ENCODE data around the gene ARL16. TPM values are rescaled to one million over a fixed set of nuclear protein-coding genes. Genes with fewer than 3 reads are reported as not detected.

ARL16 gene
- total and polyA plus RNA-seq, 4 donors: 7.9 to 24.3 (median 11.3) TPM

DNA sequence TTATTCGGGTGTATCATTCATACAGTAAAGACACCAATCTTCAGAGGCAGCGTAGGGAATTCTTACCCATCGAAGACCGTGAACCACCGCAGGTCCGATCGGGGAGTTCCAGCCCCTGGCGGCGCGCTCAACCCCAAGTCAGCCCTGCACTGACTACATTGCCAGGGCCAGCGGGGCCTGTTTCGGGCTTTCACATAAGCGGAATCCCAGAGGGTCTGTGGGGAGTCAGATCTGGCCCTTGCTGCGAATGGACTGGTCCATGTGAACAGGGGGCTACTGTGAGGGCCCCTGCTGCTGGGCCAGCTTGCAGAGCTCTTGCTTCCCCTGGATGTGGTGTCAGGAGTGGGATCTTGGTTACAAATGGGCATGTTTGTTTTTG lies 34.9 kb downstream of the ARL16 start:
- DNase-seq (ENCODE audit: low spot score): no peak
- Histone ChIP-seq H3K9me3 (ENCODE audit: control insufficient read depth in 4 of 4, low read length in 3 of 4) (peaks cover 0 to 5% (median 2%) of the 10 kb centered on the region in 4 donors), H3K4me3 (ENCODE audit: low read depth in 1 of 3, low read length in 3 of 3) (no peak overlapping the region), H3K4me1 (ENCODE audit: control insufficient read depth in 4 of 4, insufficient read depth in 4 of 4, low read length in 3 of 4) (no peaks in the 10 kb centered on the region), H3K27ac (ENCODE audit: low read depth in 1 of 2, low read length in 2 of 2) (no peak overlapping the region), H3K36me3 (ENCODE audit: control insufficient read depth in 4 of 4, insufficient read depth in 3 of 4, low read depth in 1 of 4, low read length in 3 of 4) (no peaks in the 10 kb centered on the region), H3K27me3 (ENCODE audit: control insufficient read depth in 4 of 4, insufficient read depth in 4 of 4, low read length in 3 of 4) (peaks cover 0 to 6% (median 3%) of the 10 kb centered on the region in 4 donors), H3K9ac (ENCODE audit: low read depth in 1 of 2, low read length in 2 of 2) (no peak overlapping the region)
- TF ChIP-seq FOXA2 (IDR thresholded peaks at IDR 0.05) (no peak), JUND (IDR thresholded peaks at IDR 0.05) (no peak), RAD21 (IDR thresholded peaks at IDR 0.05) (no peak), HNF4A (conservative IDR thresholded peaks at IDR 0.05) (no peak), SP1 (IDR thresholded peaks at IDR 0.05) (no peak), NR2F2 (IDR thresholded peaks at IDR 0.05) (no peak), HNF4G (IDR thresholded peaks at IDR 0.05) (no peak), RXRA (IDR thresholded peaks at IDR 0.05) (no peak), FOXA1 (IDR thresholded peaks at IDR 0.05) (no peak), GABPA (IDR thresholded peaks at IDR 0.05 in 1 of 2, conservative IDR thresholded peaks at IDR 0.05 in 1 of 2) (no peak), TAF1 (conservative IDR thresholded peaks at IDR 0.05) (no peak)
- TF ChIP-seq, protein P1, sequence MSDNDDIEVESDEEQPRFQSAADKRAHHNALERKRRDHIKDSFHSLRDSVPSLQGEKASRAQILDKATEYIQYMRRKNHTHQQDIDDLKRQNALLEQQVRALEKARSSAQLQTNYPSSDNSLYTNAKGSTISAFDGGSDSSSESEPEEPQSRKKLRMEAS (IDR thresholded peaks at IDR 0.05): no peak
- TF ChIP-seq, protein P2, sequence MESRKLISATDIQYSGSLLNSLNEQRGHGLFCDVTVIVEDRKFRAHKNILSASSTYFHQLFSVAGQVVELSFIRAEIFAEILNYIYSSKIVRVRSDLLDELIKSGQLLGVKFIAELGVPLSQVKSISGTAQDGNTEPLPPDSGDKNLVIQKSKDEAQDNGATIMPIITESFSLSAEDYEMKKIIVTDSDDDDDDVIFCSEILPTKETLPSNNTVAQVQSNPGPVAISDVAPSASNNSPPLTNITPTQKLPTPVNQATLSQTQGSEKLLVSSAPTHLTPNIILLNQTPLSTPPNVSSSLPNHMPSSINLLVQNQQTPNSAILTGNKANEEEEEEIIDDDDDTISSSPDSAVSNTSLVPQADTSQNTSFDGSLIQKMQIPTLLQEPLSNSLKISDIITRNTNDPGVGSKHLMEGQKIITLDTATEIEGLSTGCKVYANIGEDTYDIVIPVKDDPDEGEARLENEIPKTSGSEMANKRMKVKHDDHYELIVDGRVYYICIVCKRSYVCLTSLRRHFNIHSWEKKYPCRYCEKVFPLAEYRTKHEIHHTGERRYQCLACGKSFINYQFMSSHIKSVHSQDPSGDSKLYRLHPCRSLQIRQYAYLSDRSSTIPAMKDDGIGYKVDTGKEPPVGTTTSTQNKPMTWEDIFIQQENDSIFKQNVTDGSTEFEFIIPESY (IDR thresholded peaks at IDR 0.05): no peak
- TF ChIP-seq, protein P3, sequence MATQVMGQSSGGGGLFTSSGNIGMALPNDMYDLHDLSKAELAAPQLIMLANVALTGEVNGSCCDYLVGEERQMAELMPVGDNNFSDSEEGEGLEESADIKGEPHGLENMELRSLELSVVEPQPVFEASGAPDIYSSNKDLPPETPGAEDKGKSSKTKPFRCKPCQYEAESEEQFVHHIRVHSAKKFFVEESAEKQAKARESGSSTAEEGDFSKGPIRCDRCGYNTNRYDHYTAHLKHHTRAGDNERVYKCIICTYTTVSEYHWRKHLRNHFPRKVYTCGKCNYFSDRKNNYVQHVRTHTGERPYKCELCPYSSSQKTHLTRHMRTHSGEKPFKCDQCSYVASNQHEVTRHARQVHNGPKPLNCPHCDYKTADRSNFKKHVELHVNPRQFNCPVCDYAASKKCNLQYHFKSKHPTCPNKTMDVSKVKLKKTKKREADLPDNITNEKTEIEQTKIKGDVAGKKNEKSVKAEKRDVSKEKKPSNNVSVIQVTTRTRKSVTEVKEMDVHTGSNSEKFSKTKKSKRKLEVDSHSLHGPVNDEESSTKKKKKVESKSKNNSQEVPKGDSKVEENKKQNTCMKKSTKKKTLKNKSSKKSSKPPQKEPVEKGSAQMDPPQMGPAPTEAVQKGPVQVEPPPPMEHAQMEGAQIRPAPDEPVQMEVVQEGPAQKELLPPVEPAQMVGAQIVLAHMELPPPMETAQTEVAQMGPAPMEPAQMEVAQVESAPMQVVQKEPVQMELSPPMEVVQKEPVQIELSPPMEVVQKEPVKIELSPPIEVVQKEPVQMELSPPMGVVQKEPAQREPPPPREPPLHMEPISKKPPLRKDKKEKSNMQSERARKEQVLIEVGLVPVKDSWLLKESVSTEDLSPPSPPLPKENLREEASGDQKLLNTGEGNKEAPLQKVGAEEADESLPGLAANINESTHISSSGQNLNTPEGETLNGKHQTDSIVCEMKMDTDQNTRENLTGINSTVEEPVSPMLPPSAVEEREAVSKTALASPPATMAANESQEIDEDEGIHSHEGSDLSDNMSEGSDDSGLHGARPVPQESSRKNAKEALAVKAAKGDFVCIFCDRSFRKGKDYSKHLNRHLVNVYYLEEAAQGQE (IDR thresholded peaks at IDR 0.05): no peak
- TF ChIP-seq, protein P4, sequence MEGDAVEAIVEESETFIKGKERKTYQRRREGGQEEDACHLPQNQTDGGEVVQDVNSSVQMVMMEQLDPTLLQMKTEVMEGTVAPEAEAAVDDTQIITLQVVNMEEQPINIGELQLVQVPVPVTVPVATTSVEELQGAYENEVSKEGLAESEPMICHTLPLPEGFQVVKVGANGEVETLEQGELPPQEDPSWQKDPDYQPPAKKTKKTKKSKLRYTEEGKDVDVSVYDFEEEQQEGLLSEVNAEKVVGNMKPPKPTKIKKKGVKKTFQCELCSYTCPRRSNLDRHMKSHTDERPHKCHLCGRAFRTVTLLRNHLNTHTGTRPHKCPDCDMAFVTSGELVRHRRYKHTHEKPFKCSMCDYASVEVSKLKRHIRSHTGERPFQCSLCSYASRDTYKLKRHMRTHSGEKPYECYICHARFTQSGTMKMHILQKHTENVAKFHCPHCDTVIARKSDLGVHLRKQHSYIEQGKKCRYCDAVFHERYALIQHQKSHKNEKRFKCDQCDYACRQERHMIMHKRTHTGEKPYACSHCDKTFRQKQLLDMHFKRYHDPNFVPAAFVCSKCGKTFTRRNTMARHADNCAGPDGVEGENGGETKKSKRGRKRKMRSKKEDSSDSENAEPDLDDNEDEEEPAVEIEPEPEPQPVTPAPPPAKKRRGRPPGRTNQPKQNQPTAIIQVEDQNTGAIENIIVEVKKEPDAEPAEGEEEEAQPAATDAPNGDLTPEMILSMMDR (IDR thresholded peaks at IDR 0.05; ENCODE audit: low read depth, low read length, missing input control): no peak
- WGBS: 67% methylated on average over 14 of the region's 14 CpGs

DNA sequence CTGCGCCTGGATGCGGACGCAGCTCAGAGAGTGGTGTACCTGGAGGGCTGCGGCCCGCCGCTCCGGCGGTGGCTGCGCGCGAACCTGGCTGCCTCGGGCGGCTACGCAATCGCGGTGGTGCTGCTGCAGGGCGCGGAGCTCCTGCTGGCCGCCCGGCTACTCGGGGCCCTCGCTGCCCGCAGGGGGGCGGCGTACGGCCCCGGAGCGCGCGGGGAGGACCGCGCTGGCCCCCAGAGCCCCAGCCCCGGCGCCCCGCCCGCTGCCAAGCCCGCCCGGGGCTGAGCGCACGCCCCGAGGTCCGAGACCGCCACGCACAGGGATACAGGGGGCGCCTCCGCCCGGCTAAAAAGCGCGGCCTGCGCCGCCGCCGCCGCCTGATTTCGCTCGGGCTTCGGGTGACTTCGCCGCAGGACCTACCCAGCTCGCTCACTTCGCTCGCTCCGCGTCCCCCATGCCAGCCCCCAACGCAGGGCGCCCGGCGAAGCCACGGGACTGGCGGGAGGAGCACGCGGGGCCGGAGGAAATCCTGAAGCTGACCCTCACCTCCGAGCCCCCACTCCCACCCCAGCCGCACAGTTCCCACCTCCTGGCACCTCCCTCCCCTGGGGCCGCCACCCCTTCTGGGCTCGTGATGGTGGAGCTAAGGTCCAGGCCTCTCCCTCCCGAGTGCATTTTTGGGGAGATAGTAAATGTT lies 35.4 kb downstream of the ARL16 start:
- peaks cover 0 to 6% (median 3%) of the 10 kb centered on the region in 4 donors for H3K27me3 ChIP-seq (ENCODE audit: control insufficient read depth in 4 of 4, insufficient read depth in 4 of 4, low read length in 3 of 4)
- H3K9me3 ChIP-seq (ENCODE audit: control insufficient read depth in 4 of 4, low read length in 3 of 4): peaks cover 0 to 5% (median 2%) of the 10 kb centered on the region in 4 donors
- H3K4me1 ChIP-seq (ENCODE audit: control insufficient read depth in 4 of 4, insufficient read depth in 4 of 4, low read length in 3 of 4): no peaks in the 10 kb centered on the region
- no peaks in the 10 kb centered on the region for H3K36me3 ChIP-seq (ENCODE audit: control insufficient read depth in 4 of 4, insufficient read depth in 3 of 4, low read depth in 1 of 4, low read length in 3 of 4)
- WGBS: 12% methylated on average over 78 of the region's 78 CpGs
- DNase-seq (ENCODE audit: low spot score): no peak
- no peak overlapping the region for H3K9ac ChIP-seq (ENCODE audit: low read depth in 1 of 2, low read length in 2 of 2)
- no peak overlapping the region for H3K4me3 ChIP-seq (ENCODE audit: low read depth in 1 of 3, low read length in 3 of 3)
- H3K27ac ChIP-seq (ENCODE audit: low read depth in 1 of 2, low read length in 2 of 2): no peak overlapping the region
- TF ChIP-seq FOXA2 (IDR thresholded peaks at IDR 0.05) (no peak), TAF1 (conservative IDR thresholded peaks at IDR 0.05) (no peak), SP1 (IDR thresholded peaks at IDR 0.05) (no peak), FOXA1 (IDR thresholded peaks at IDR 0.05) (no peak), NR2F2 (IDR thresholded peaks at IDR 0.05) (no peak), RAD21 (IDR thresholded peaks at IDR 0.05) (no peak), HNF4A (conservative IDR thresholded peaks at IDR 0.05) (no peak)
- TF ChIP-seq, protein P1 (IDR thresholded peaks at IDR 0.05): no peak
- TF ChIP-seq, protein P4 (IDR thresholded peaks at IDR 0.05; ENCODE audit: low read depth, low read length, missing input control): no peak
- TF ChIP-seq, protein P5, sequence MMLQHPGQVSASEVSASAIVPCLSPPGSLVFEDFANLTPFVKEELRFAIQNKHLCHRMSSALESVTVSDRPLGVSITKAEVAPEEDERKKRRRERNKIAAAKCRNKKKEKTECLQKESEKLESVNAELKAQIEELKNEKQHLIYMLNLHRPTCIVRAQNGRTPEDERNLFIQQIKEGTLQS (IDR thresholded peaks at IDR 0.05): no peak
- TF ChIP-seq, protein P3 (IDR thresholded peaks at IDR 0.05): no peak
